GM12878 (cell line): ENCODE data around the gene IDS. TPM values are rescaled to one million over a fixed set of nuclear protein-coding genes. Genes with fewer than 3 reads are reported as not detected.

ENCODE experiments used
- ATAC-seq: fragments of 200-7000 bp; cut with Tn5 transposase; 3 replicates; pipeline ENCODE4 v1.9.1; 2020; ENCODE audit warnings: mild to moderate bottlenecking, moderate library complexity
- BruUV-seq: library from RNA; stranded (reverse); fragments of 400-500 nt; replicated peaks from 2 replicates; lab custom pipeline; 2021; lab: Mats Ljungman, UMichigan
- CTCF ChIA-PET: fragments of 300-600 bp; sonication (Branson Sonifier 250); formaldehyde crosslinking; extraction: SDS; loops from one replicate; lab custom pipeline; 2021; ENCODE audit warnings: inconsistent platforms; lab: Yijun Ruan, JAX
- POLR2A ChIA-PET: fragments of 350-600 bp; formaldehyde crosslinking; extraction: SDS; loops from one replicate; lab custom pipeline; 2021; ENCODE audit warnings: inconsistent platforms; lab: Charles Lee
- RAD21 ChIA-PET: fragments of 300-600 bp; sonication (Branson Sonifier 250); formaldehyde crosslinking; loops from one replicate; lab custom pipeline; 2023; ENCODE audit warnings: antibody characterized with exemption; ENCODE audit not compliant: unreplicated experiment; lab: Charles Lee
- SMC1A ChIA-PET: fragments of 300-600 bp; sonication (Branson Sonifier 250); formaldehyde crosslinking; loops from one replicate; lab custom pipeline; 2023; ENCODE audit not compliant: unreplicated experiment, uncharacterized antibody; lab: Charles Lee
- DNase-seq: peaks from one replicate; pipeline ENCODE4 v3.0.0-alpha.2; 2011; ENCODE audit warnings: low read depth, low spot score
- FAIRE-seq: peaks from 3 replicates; lab custom pipeline; 2011; peaks lifted over from hg19 to GRCh38; lab: Jason Lieb, UNC
- H2AFZ ChIP-seq: 2 replicates; pipeline ENCODE4 v1.6.0; 2011; ENCODE audit warnings: low read depth, low read length, control low read depth; ENCODE audit not compliant: control insufficient read depth
- H3K27ac ChIP-seq: 2 replicates; pipeline ENCODE4 v1.5.1; 2011; ENCODE audit warnings: control low read depth; ENCODE audit not compliant: control insufficient read depth, insufficient read depth
- H3K27me3 ChIP-seq, 2 experiments: replicated peaks in 1 of 2; 2 replicates each; pipeline versions ENCODE4 v1.6.0 to v1.6.1; 2011; ENCODE audit warnings: low read length in 1 of 2; ENCODE audit not compliant: control insufficient read depth in 2 of 2, insufficient read depth in 2 of 2
- H3K36me3 ChIP-seq, 2 experiments: 2 replicates each; pipeline ENCODE4 v1.5.1; 2011; ENCODE audit warnings: low read length in 1 of 2; ENCODE audit not compliant: control insufficient read depth in 2 of 2, insufficient read depth in 2 of 2
- H3K4me1 ChIP-seq: 2 replicates; pipeline ENCODE4 v1.6.1; 2011; ENCODE audit warnings: mild to moderate bottlenecking, low read length, moderate library complexity, mixed read lengths; ENCODE audit not compliant: control insufficient read depth, insufficient read depth
- H3K4me2 ChIP-seq: 2 replicates; pipeline ENCODE4 v1.6.0; 2011; ENCODE audit warnings: control low read depth; ENCODE audit not compliant: control insufficient read depth, insufficient read depth
- H3K4me3 ChIP-seq: fragments of 200-600 bp; sonication (generic); 2 replicates; pipeline ENCODE4 v1.5.1; 2016
- H3K79me2 ChIP-seq: 2 replicates; pipeline ENCODE4 v1.6.0; 2011; ENCODE audit warnings: low read length; ENCODE audit not compliant: control insufficient read depth, insufficient read depth
- H3K9ac ChIP-seq: 2 replicates; pipeline ENCODE4 v1.8.0; 2011; ENCODE audit warnings: low read length, control low read depth, mixed read lengths; ENCODE audit not compliant: control insufficient read depth, insufficient read depth
- H3K9me3 ChIP-seq: replicated peaks from 3 replicates; pipeline ENCODE4 v1.5.1; 2011; ENCODE audit warnings: mild to moderate bottlenecking, low read length; ENCODE audit not compliant: control insufficient read depth, insufficient read depth
- H4K20me1 ChIP-seq: 2 replicates; pipeline ENCODE4 v1.6.0; 2011; ENCODE audit not compliant: control insufficient read depth, insufficient read depth
- EP300 ChIP-seq, 2 experiments: fragments of 150-350 bp in 1 of 2; IDR thresholded peaks; 2 replicates each; pipeline ENCODE4 v1.6.1; 2011 to 2012; ENCODE audit warnings: low read depth in 2 of 2, low read length in 2 of 2, borderline replicate concordance in 1 of 2, improper control_type of control experiment in 1 of 2, inconsistent platforms in 1 of 2; ENCODE audit not compliant: control insufficient read depth in 1 of 2
- FOXM1 ChIP-seq: IDR thresholded peaks from 2 replicates; pipeline ENCODE4 v1.6.1; 2012; ENCODE audit warnings: low read depth, mild to moderate bottlenecking, inconsistent platforms, low read length, moderate library complexity
- MYB ChIP-seq: fragments of 150-350 bp; IDR thresholded peaks from 2 replicates; pipeline ENCODE4 v1.6.1; 2014; ENCODE audit warnings: mild to moderate bottlenecking, low read depth, low read length, borderline replicate concordance
- NR2C2 ChIP-seq: IDR thresholded peaks from 2 replicates; pipeline ENCODE4 v1.6.1; 2011; ENCODE audit warnings: borderline replicate concordance, low read depth; ENCODE audit not compliant: control insufficient read depth, insufficient read length
- NRF1 ChIP-seq: conservative IDR thresholded peaks from 2 replicates; pipeline ENCODE4 v1.6.1; 2011; ENCODE audit warnings: mild to moderate bottlenecking, low read depth, low read length, improper control_type of control experiment
- RUNX3 ChIP-seq: IDR thresholded peaks from 2 replicates; pipeline ENCODE4 v1.6.1; 2012; ENCODE audit warnings: low read length, inconsistent platforms
- ZNF217 ChIP-seq: fragments of 450-650 bp; IDR thresholded peaks from 2 replicates; pipeline ENCODE4 v1.6.1; 2017; ENCODE audit warnings: antibody characterized with exemption, mild to moderate bottlenecking
- ZNF274 ChIP-seq: IDR thresholded peaks from one replicate; pipeline ENCODE4 v1.8.0; 2011; ENCODE audit not compliant: insufficient read length, insufficient read depth
- ZNF384 ChIP-seq: IDR thresholded peaks from 2 replicates; pipeline ENCODE4 v1.6.1; 2012; ENCODE audit warnings: low read depth, mild to moderate bottlenecking, low read length, improper control_type of control experiment, borderline replicate concordance
- ZSCAN29 ChIP-seq: fragments of 450-650 bp; IDR thresholded peaks from 2 replicates; pipeline ENCODE4 v1.6.1; 2017; ENCODE audit warnings: mild to moderate bottlenecking, moderate library complexity
- WGBS: methylation state at CpG from one replicate; pipeline ENCODE4 v1.1.6; 2016; ENCODE audit warnings: low lambda C conversion rate; ENCODE audit not compliant: insufficient replicate concordance, insufficient coverage; ENCODE audit errors: missing lambda C conversion rate; 5-methylcytosine and 5-hydroxymethylcytosine counted together
- in situ Hi-C: fragments of 300-500 bp; cut with MboI; formaldehyde crosslinking; loops from 9 replicates; pipeline ENCODE4 v1.14.3; 2018; ENCODE audit warnings: mixed read lengths
- intact Hi-C: fragments of 100-400 bp; cut with micrococcal nuclease; formaldehyde crosslinking; loops from one replicate; pipeline ENCODE4 v1.14.2; 2022; ENCODE audit not compliant: unreplicated experiment
- polyA plus RNA-seq, 11 experiments: library from polyadenylated mRNA; depleted of rRNA in 4 of 11; unstranded in 6 of 11; stranded (reverse) in 5 of 11; fragments of >200 nt; fragmentation: Nextera tagmentation in 4 of 11; fragmentation: Illumina TruSeq in 1 of 11; extraction: Ambion mirVana in 4 of 11; extraction: Trizol in 1 of 11; gene quantifications; 1 replicate in 1 of 11; 2 replicates in 10 of 11; pipeline versions ENCODE4 v1.2.1 to v1.2.3, GENCODE V29; 2011 to 2016; ENCODE audit warnings: inconsistent platforms in 2 of 11, missing spikeins in 2 of 11, low read depth in 1 of 11
- total RNA-seq, 4 experiments: library from RNA; depleted of rRNA in 3 of 4; stranded (reverse); fragments of >200 nt in 3 of 4; fragmentation: Illumina TruSeq in 1 of 4; extraction: Trizol in 1 of 4; gene quantifications; 2 replicates each; pipeline versions ENCODE4 v1.2.1 to v1.2.3, GENCODE V29; 2013 to 2021
- TF ChIP-seq, protein P1 (sequence below): fragments of 450-650 bp; IDR thresholded peaks from 2 replicates; pipeline ENCODE4 v1.6.1; 2017; ENCODE audit warnings: mild to moderate bottlenecking
- TF ChIP-seq, protein P2 (sequence below): IDR thresholded peaks from 2 replicates; pipeline ENCODE4 v1.6.1; 2011; ENCODE audit warnings: low read depth, low read length, improper control_type of control experiment, borderline replicate concordance

The IDS gene
- total and polyA plus RNA-seq, 10 of the 15 experiments (the other 5 are each of a cell fraction or from before 2014, with no cell fraction given): 6.1 to 79.1 (median 51.7) TPM

DNA sequence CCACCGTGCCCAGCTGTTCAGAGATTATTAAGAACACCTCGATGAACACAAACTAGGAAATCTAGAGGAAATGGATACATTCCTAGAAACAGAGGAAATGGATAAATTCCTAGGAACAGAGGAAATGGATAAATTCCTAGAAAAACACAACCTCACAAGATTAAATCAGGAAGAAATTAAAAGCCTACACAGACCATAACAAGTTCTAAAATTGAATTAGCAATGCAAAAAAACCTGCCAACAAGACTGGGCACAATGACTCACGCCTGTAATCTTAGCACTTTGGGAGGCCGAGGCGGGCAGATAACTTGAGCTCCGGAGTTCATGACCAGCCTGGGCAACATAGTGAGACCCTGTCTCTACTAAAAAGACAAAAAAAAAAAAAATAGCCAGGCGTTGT is 13.1 kb upstream of the IDS start:
- POLR2A ChIA-PET: no interaction called here
- Histone ChIP-seq H3K79me2 (no peaks in the 10 kb centered on the region), H3K9ac (no peak overlapping the region), H2AFZ (no peak overlapping the region), H4K20me1 (no peaks in the 10 kb centered on the region), H3K4me2 (no peak overlapping the region), H3K9me3 (no peaks in the 10 kb centered on the region; the same call in 2 of the 3 replicates), H3K27me3 (no peaks in the 10 kb centered on the region), H3K27ac (no peak overlapping the region), H3K4me1 (0 out of 2 replicates have a peak, but pooled peaks cover 3% of the 10 kb centered on the region), H3K36me3 (no peaks in the 10 kb centered on the region), H3K4me3 (no peak overlapping the region)
- no peak for TF ChIP-seq ZSCAN29
- no peak for TF ChIP-seq ZNF274
- TF ChIP-seq EP300 (IDR thresholded peaks at IDR 0.05; ENCODE audit: borderline replicate concordance in 1 of 2, control insufficient read depth in 1 of 2, low read depth in 2 of 2, low read length in 2 of 2): no peak
- no peak for TF ChIP-seq ZNF217
- TF ChIP-seq RUNX3: no peak
- no peak for TF ChIP-seq NR2C2
- TF ChIP-seq, protein P1, sequence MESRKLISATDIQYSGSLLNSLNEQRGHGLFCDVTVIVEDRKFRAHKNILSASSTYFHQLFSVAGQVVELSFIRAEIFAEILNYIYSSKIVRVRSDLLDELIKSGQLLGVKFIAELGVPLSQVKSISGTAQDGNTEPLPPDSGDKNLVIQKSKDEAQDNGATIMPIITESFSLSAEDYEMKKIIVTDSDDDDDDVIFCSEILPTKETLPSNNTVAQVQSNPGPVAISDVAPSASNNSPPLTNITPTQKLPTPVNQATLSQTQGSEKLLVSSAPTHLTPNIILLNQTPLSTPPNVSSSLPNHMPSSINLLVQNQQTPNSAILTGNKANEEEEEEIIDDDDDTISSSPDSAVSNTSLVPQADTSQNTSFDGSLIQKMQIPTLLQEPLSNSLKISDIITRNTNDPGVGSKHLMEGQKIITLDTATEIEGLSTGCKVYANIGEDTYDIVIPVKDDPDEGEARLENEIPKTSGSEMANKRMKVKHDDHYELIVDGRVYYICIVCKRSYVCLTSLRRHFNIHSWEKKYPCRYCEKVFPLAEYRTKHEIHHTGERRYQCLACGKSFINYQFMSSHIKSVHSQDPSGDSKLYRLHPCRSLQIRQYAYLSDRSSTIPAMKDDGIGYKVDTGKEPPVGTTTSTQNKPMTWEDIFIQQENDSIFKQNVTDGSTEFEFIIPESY: no peak
- TF ChIP-seq NRF1: no peak
- no peak for TF ChIP-seq FOXM1
- TF ChIP-seq MYB: no peak
- TF ChIP-seq, protein P2, sequence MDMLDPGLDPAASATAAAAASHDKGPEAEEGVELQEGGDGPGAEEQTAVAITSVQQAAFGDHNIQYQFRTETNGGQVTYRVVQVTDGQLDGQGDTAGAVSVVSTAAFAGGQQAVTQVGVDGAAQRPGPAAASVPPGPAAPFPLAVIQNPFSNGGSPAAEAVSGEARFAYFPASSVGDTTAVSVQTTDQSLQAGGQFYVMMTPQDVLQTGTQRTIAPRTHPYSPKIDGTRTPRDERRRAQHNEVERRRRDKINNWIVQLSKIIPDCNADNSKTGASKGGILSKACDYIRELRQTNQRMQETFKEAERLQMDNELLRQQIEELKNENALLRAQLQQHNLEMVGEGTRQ: no peak
- no peak for TF ChIP-seq ZNF384
- no peak for FAIRE-seq
- no TSS peak for BruUV-seq
- intact Hi-C loops: loop anchor here (10.0 kb wide), 1 partner anchor 107 kb away; no protein-coding TSS in a partner anchor
- no peak for ATAC-seq
- no peak for DNase-seq
- RAD21 ChIA-PET: no interaction called here
- in situ Hi-C loops: loop anchor here (25.0 kb wide), 1 partner anchor 1169 kb away; the partner anchor contains the start of gene MTMR1
- CTCF ChIA-PET: interaction anchor here (1.4 kb wide), 1 partner anchor 47 kb away, joined by 4 read pairs; no protein-coding TSS in a partner anchor
- SMC1A ChIA-PET: no interaction called here
- WGBS: 51% methylated on average over 7 of the region's 7 CpGs
